Dendritic cell treated with granulocyte-macrophage colony-stimulating factor and Interleukin-4, amounts not matched to agents 40 ng/mL and 50 ng/mL, for 4 days (primary cell): Measurements from ENCODE around the gene TSFM.
A peak's percentile ranks its signal among the peaks of the same experiment; 100 is the strongest.

Source experiments
- H3K27ac Mint-ChIP-seq: one replicate; pipeline ENCODE4 v1.8.0; 2022; ENCODE audit warnings: mild to moderate bottlenecking, mixed read lengths
- H3K27me3 Mint-ChIP-seq: one replicate; pipeline ENCODE4 v1.8.0; 2022; ENCODE audit warnings: mild to moderate bottlenecking, mixed read lengths
- H3K36me3 Mint-ChIP-seq: one replicate; pipeline ENCODE4 v1.8.0; 2022; ENCODE audit warnings: low read depth, mixed read lengths
- H3K4me1 Mint-ChIP-seq: one replicate; pipeline ENCODE4 v1.8.0; 2022; ENCODE audit warnings: low read depth, mixed read lengths
- H3K4me3 Mint-ChIP-seq: one replicate; pipeline ENCODE4 v1.8.0; 2022; ENCODE audit warnings: mild to moderate bottlenecking, moderate library complexity, mixed read lengths
- H3K9me3 Mint-ChIP-seq: one replicate; pipeline ENCODE4 v1.8.0; 2022; ENCODE audit warnings: mixed read lengths
- intact Hi-C: fragments of 100-400 bp; cut with micrococcal nuclease; formaldehyde crosslinking; loops from one replicate; pipeline ENCODE4 v1.15.0; 2022

TSFM gene

GRCh38 chr12:57826400-57826799 is 43.8 kb downstream of the TSFM start:
- peaks cover 88% of the 10 kb centered on the region for H3K36me3 Mint-ChIP-seq
- no peak overlapping the region for H3K4me3 Mint-ChIP-seq
- H3K9me3 Mint-ChIP-seq: no peaks in the 10 kb centered on the region
- intact Hi-C loops: no loop called here
- no peak overlapping the region for H3K27ac Mint-ChIP-seq
- H3K4me1 Mint-ChIP-seq: peaks cover 48% of the 10 kb centered on the region
- no peaks in the 10 kb centered on the region for H3K27me3 Mint-ChIP-seq

GRCh38 chr12:57826966-57827365 is 44.4 kb downstream of the TSFM start:
- intact Hi-C loops: no loop called here
- no peak overlapping the region for H3K4me3 Mint-ChIP-seq
- H3K9me3 Mint-ChIP-seq: no peaks in the 10 kb centered on the region
- peaks cover 82% of the 10 kb centered on the region for H3K36me3 Mint-ChIP-seq
- peaks cover 50% of the 10 kb centered on the region for H3K4me1 Mint-ChIP-seq
- no peak overlapping the region for H3K27ac Mint-ChIP-seq
- H3K27me3 Mint-ChIP-seq: no peaks in the 10 kb centered on the region

GRCh38 chr12:57829025-57829777 is 46.6 kb downstream of the TSFM start:
- no peaks in the 10 kb centered on the region for H3K27me3 Mint-ChIP-seq
- no peak overlapping the region for H3K27ac Mint-ChIP-seq
- peaks cover 65% of the 10 kb centered on the region for H3K36me3 Mint-ChIP-seq
- H3K4me1 Mint-ChIP-seq: peaks cover 48% of the 10 kb centered on the region
- H3K4me3 Mint-ChIP-seq: no peak overlapping the region
- intact Hi-C loops: no loop called here
- no peaks in the 10 kb centered on the region for H3K9me3 Mint-ChIP-seq

GRCh38 chr12:57830393-57830792 is 47.8 kb downstream of the TSFM start:
- intact Hi-C loops: no loop called here
- no peak overlapping the region for H3K4me3 Mint-ChIP-seq
- no peaks in the 10 kb centered on the region for H3K27me3 Mint-ChIP-seq
- H3K9me3 Mint-ChIP-seq: no peaks in the 10 kb centered on the region
- peak overlapping the region; percentile 37 for H3K27ac Mint-ChIP-seq
- H3K4me1 Mint-ChIP-seq: peaks cover 58% of the 10 kb centered on the region
- H3K36me3 Mint-ChIP-seq: peaks cover 53% of the 10 kb centered on the region

GRCh38 chr12:57832966-57833365 is 50.4 kb downstream of the TSFM start:
- intact Hi-C loops: no loop called here
- H3K9me3 Mint-ChIP-seq: no peaks in the 10 kb centered on the region
- peaks cover 34% of the 10 kb centered on the region for H3K36me3 Mint-ChIP-seq
- H3K27ac Mint-ChIP-seq: no peak overlapping the region
- no peaks in the 10 kb centered on the region for H3K27me3 Mint-ChIP-seq
- peaks cover 84% of the 10 kb centered on the region for H3K4me1 Mint-ChIP-seq
- no peak overlapping the region for H3K4me3 Mint-ChIP-seq

GRCh38 chr12:57833672-57834071 is 51.1 kb downstream of the TSFM start:
- Mint-ChIP-seq H3K36me3 (peaks cover 27% of the 10 kb centered on the region), H3K4me1 (peaks cover 91% of the 10 kb centered on the region), H3K9me3 (no peaks in the 10 kb centered on the region), H3K27ac (no peak overlapping the region), H3K4me3 (no peak overlapping the region), H3K27me3 (no peaks in the 10 kb centered on the region)
- intact Hi-C loops: no loop called here

GRCh38 chr12:57834086-57834876 is 51.7 kb downstream of the TSFM start:
- Mint-ChIP-seq H3K27ac (peak overlapping the region; percentile 44), H3K4me3 (no peak overlapping the region), H3K36me3 (peaks cover 20% of the 10 kb centered on the region), H3K4me1 (peaks cover 91% of the 10 kb centered on the region), H3K27me3 (no peaks in the 10 kb centered on the region), H3K9me3 (no peaks in the 10 kb centered on the region)
- intact Hi-C loops: no loop called here

GRCh38 chr12:57835366-57836288 is 53.0 kb downstream of the TSFM start:
- H3K4me3 Mint-ChIP-seq: peak overlapping the region; percentile 35
- intact Hi-C loops: loop anchor here (1.0 kb wide), 1 partner anchor 8 kb away; no protein-coding TSS in a partner anchor
- H3K4me1 Mint-ChIP-seq: peaks cover 94% of the 10 kb centered on the region
- peak overlapping the region; percentile 44 for H3K27ac Mint-ChIP-seq
- H3K27me3 Mint-ChIP-seq: no peaks in the 10 kb centered on the region
- H3K9me3 Mint-ChIP-seq: no peaks in the 10 kb centered on the region
- H3K36me3 Mint-ChIP-seq: peaks cover 12% of the 10 kb centered on the region

- peaks cover 16% of the 10 kb centered on the region for H3K36me3 Mint-ChIP-seq
- H3K9me3 Mint-ChIP-seq: no peaks in the 10 kb centered on the region
- H3K4me3 Mint-ChIP-seq: no peak overlapping the region
- intact Hi-C loops: no loop called here
- H3K27ac Mint-ChIP-seq: peak overlapping the region; percentile 10
- peaks cover 97% of the 10 kb centered on the region for H3K4me1 Mint-ChIP-seq
- H3K27me3 Mint-ChIP-seq: no peaks in the 10 kb centered on the region
These were observed 54.1 kb downstream of the TSFM start for GRCh38 chr12:57836442-57837375.

GRCh38 chr12:57837864-57838562 is 55.4 kb downstream of the TSFM start:
- Mint-ChIP-seq H3K27ac (peak overlapping the region; percentile 67), H3K4me3 (no peak overlapping the region), H3K27me3 (no peaks in the 10 kb centered on the region), H3K4me1 (peaks cover 98% of the 10 kb centered on the region), H3K36me3 (peaks cover 28% of the 10 kb centered on the region), H3K9me3 (no peaks in the 10 kb centered on the region)
- intact Hi-C loops: no loop called here

GRCh38 chr12:57838594-57839302 is 56.2 kb downstream of the TSFM start:
- intact Hi-C loops: no loop called here
- Mint-ChIP-seq H3K27me3 (no peaks in the 10 kb centered on the region), H3K36me3 (peaks cover 30% of the 10 kb centered on the region), H3K9me3 (no peaks in the 10 kb centered on the region), H3K4me1 (peaks cover 98% of the 10 kb centered on the region), H3K4me3 (no peak overlapping the region), H3K27ac (no peak overlapping the region)

- Mint-ChIP-seq H3K9me3 (no peaks in the 10 kb centered on the region), H3K27ac (no peak overlapping the region), H3K36me3 (peaks cover 38% of the 10 kb centered on the region), H3K4me3 (no peak overlapping the region), H3K27me3 (no peaks in the 10 kb centered on the region), H3K4me1 (peaks cover 97% of the 10 kb centered on the region)
- intact Hi-C loops: no loop called here
These were observed 57.4 kb downstream of the TSFM start for GRCh38 chr12:57839996-57840395.
